Transverse colon (tissue), 4 donors: Measurements from ENCODE around the gene MAN1C1. TPM values are rescaled to one million over a fixed set of nuclear protein-coding genes. Genes with fewer than 3 reads are reported as not detected.
A peak's percentile ranks its signal among the peaks of the same experiment; 100 is the strongest.

ENCODE experiments used
- DNase-seq: peaks from one replicate; pipeline ENCODE4 v3.0.0-alpha.2; 2019
- H3K27ac ChIP-seq, 4 donors: fragments of 200-600 bp; sonication (generic); 2 replicates each; pipeline ENCODE4 v1.5.1; 2016 to 2018; ENCODE audit warnings: inconsistent platforms in 4 of 4
- H3K27me3 ChIP-seq: fragments of 200-600 bp; sonication (generic); 2 replicates; pipeline ENCODE4 v1.5.1; 2017; ENCODE audit warnings: inconsistent platforms
- H3K36me3 ChIP-seq, 4 donors: fragments of 200-600 bp; sonication (generic); 2 replicates each; pipeline ENCODE4 v1.5.1; 2017 to 2019; ENCODE audit warnings: inconsistent platforms in 4 of 4
- H3K4me1 ChIP-seq, 4 donors: fragments of 200-600 bp; sonication (generic); 2 replicates each; pipeline ENCODE4 v1.5.1; 2017 to 2020; ENCODE audit warnings: inconsistent platforms in 4 of 4
- H3K4me3 ChIP-seq, 4 donors: fragments of 200-600 bp; sonication (generic); 1 replicate in 1 of 4; 2 replicates in 3 of 4; pipeline versions ENCODE4 v1.5.1 to v1.6.1; 2017 to 2019; ENCODE audit warnings: inconsistent platforms in 4 of 4
- H3K9me3 ChIP-seq, 2 donors: fragments of 200-600 bp; sonication (generic); 2 replicates each; pipeline ENCODE4 v1.5.1; 2017 to 2019; ENCODE audit warnings: inconsistent platforms in 2 of 2
- EP300 ChIP-seq: sonication (generic); formaldehyde crosslinking; IDR thresholded peaks from one replicate; pipeline ENCODE4 v1.6.1; 2017; ENCODE audit warnings: antibody characterized with exemption, low read depth
- POLR2A ChIP-seq: fragments of 450-650 bp; IDR thresholded peaks from one replicate; pipeline ENCODE4 v1.6.1; 2016; ENCODE audit warnings: antibody characterized with exemption, mild to moderate bottlenecking, moderate library complexity
- POLR2AphosphoS5 ChIP-seq, 3 donors: sonication (generic); formaldehyde crosslinking; IDR thresholded peaks; one replicate each; pipeline ENCODE4 v1.6.1; 2016; ENCODE audit warnings: antibody characterized with exemption in 3 of 3
- WGBS, 2 donors: methylation state at CpG; one replicate each; pipeline ENCODE4 v1.1.5; 2018; ENCODE audit warnings: low coverage in 1 of 2; 5-methylcytosine and 5-hydroxymethylcytosine counted together
- in situ Hi-C, 4 donors: fragments of 200-750 bp; cut with MboI; loops; one replicate each; pipeline versions ENCODE4 v1.15.0 to v1.15.1; 2017; ENCODE audit warnings: low sequenced_read_pairs in 3 of 4, low pct_ligation_motif_present in 1 of 4, low pct_unique_long_range_greater_than_20kb in 1 of 4
- intact Hi-C: fragments of 100-400 bp; cut with DNase I; formaldehyde crosslinking; loops from one replicate; pipeline ENCODE4 v1.15.1; 2023; ENCODE audit warnings: low total_unique reads
- total RNA-seq, 4 donors: library from RNA; depleted of rRNA; stranded (reverse); fragments of >200 nt; gene quantifications; one replicate each; pipeline ENCODE4 v1.1.0, GENCODE V29; 2016
- TF ChIP-seq, protein P1 (sequence below), 5 experiments: fragments of 200-600 bp in 3 of 5; fragments of 450-650 bp in 2 of 5; sonication (generic) in 3 of 5; IDR thresholded peaks; 1 replicate in 2 of 5; 2 replicates in 3 of 5; pipeline ENCODE4 v1.5.1; 2016 to 2017; ENCODE audit warnings: antibody characterized with exemption in 5 of 5, inconsistent platforms in 3 of 5, mild to moderate bottlenecking in 2 of 5, moderate library complexity in 1 of 5

Gene MAN1C1
- total RNA-seq, 4 donors from 2014 or later, result 2.4 to 6.8 (median 4.3) TPM

GRCh38 chr1:25740071-25740470 lies 123.5 kb downstream of the MAN1C1 start:
- H3K27ac ChIP-seq, result no peak overlapping the region
- H3K27me3 ChIP-seq, result no peaks in the 10 kb centered on the region
- in situ Hi-C loops, result no loop called here
- 93% methylated on average over 7 to 10 of the region's 10 CpGs for WGBS, 2 donors
- no peaks in the 10 kb centered on the region for H3K9me3 ChIP-seq
- TF ChIP-seq POLR2AphosphoS5 (IDR thresholded peaks at IDR 0.05) (no peak), POLR2A (no peak), EP300 (no peak)
- TF ChIP-seq, protein P1, sequence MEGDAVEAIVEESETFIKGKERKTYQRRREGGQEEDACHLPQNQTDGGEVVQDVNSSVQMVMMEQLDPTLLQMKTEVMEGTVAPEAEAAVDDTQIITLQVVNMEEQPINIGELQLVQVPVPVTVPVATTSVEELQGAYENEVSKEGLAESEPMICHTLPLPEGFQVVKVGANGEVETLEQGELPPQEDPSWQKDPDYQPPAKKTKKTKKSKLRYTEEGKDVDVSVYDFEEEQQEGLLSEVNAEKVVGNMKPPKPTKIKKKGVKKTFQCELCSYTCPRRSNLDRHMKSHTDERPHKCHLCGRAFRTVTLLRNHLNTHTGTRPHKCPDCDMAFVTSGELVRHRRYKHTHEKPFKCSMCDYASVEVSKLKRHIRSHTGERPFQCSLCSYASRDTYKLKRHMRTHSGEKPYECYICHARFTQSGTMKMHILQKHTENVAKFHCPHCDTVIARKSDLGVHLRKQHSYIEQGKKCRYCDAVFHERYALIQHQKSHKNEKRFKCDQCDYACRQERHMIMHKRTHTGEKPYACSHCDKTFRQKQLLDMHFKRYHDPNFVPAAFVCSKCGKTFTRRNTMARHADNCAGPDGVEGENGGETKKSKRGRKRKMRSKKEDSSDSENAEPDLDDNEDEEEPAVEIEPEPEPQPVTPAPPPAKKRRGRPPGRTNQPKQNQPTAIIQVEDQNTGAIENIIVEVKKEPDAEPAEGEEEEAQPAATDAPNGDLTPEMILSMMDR (IDR thresholded peaks at IDR 0.05), result no peak
- H3K4me1 ChIP-seq, result peaks cover 13 to 26% (median 17%) of the 10 kb centered on the region in 4 donors
- H3K4me3 ChIP-seq, result no peak overlapping the region
- no peaks in the 10 kb centered on the region for H3K36me3 ChIP-seq
- intact Hi-C loops, result loop anchor here (5.0 kb wide), 1 partner anchor 123 kb away; the partner anchor contains the start of gene MAN1C1
- no peak for DNase-seq

DNA sequence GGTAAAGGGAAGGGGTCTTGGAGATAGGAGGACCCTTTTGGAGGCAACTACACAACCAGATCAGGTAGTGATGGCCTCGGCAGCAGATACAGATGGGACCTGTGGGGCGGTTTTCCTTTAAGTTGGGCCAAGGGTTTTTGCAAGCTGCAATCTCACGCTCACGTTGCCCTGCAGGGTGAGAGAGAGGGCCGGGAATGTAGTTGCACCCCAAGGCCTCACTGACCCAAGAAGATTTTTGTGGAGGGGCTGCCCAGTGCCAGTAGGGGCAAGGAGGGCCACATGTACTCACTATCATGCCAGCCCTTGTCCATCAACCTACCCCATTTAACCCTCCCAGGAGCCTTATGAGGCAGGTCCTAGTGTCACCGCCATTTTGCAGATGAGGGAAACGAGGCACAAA lies 125.7 kb downstream of the MAN1C1 start:
- H3K4me1 ChIP-seq, result peaks cover 13 to 28% (median 18%) of the 10 kb centered on the region in 4 donors
- 71 to 87% methylated on average over 1 to 7 of the region's 7 CpGs for WGBS, 2 donors
- no peaks in the 10 kb centered on the region for H3K9me3 ChIP-seq
- H3K4me3 ChIP-seq, result no peak overlapping the region
- no peaks in the 10 kb centered on the region for H3K36me3 ChIP-seq
- peak overlapping the region in 3 of 4 donors; percentile 83 to 91 (median 85) for H3K27ac ChIP-seq
- TF ChIP-seq, protein P1 (IDR thresholded peaks at IDR 0.05), result no peak
- TF ChIP-seq POLR2AphosphoS5 (IDR thresholded peaks at IDR 0.05) (no peak), POLR2A (no peak), EP300 (no peak)
- DNase-seq, result no peak
- in situ Hi-C loops (no loop called here), intact Hi-C loops (loop anchor here (5.0 kb wide), 1 partner anchor 125 kb away; the partner anchor contains the start of gene MAN1C1)
- no peaks in the 10 kb centered on the region for H3K27me3 ChIP-seq

DNA sequence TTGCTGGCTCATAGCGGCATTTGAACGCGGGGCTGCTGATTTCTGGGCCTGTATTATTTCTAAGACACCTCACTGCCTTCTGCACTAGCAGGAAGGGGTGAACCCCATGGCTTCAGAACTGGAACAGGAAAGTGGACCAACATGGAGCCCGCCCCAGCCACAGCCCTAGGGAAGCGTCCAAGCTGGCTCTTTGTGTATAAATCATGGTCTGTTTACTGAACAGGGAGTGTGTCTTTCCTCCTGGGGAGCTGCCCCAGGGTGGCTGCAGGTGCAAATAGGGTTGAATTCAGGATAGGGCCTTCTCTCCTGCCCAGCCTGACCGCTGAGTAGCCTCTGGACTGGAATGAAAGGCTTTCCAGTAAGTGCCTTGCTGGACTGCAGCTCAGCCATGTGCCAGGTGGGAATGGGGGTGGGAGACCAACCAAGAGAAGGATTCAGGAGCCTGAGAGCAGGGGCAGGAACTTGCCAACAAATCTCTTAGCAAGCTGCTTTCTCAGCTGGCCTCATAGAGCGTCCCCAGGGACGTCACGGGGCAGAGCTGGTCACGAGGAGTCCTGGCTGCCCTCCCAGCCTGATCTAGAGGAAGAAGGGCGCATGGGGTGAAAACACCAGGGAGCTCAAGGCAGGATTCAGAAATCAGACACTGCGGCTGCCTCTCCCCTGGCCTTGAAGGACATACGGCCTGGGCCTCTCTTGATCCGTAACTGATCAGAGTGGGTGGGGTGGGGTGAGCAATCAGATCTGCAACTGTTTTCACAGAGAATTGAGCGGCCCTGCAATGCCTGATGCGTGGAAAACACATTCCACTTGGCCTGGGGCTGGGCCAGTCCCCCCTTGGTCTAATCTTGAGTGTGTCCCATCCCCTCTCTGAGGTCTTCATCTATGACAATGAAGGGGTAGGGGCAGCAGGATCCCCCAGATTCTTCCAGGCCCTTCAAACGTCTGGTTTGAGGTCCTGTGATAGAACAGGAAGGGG lies 126.9 kb downstream of the MAN1C1 start:
- peak; percentile 61 for DNase-seq
- WGBS, 2 donors, result 54% methylated on average over 17 of the region's 17 CpGs; no CpG with 5 or more reads in 1 of the 2 donors
- no peaks in the 10 kb centered on the region for H3K36me3 ChIP-seq
- H3K27ac ChIP-seq, result peak overlapping the region; percentile 80 to 91 (median 84)
- peaks cover 13 to 28% (median 18%) of the 10 kb centered on the region in 4 donors for H3K4me1 ChIP-seq
- intact Hi-C loops (loop anchor here (5.0 kb wide), 1 partner anchor 126 kb away; the partner anchor contains the start of gene MAN1C1), in situ Hi-C loops (no loop called here)
- TF ChIP-seq POLR2AphosphoS5 (IDR thresholded peaks at IDR 0.05) (peak; percentile 11 to 64 (median 30)), EP300 (no peak)
- H3K4me3 ChIP-seq, result no peak overlapping the region
- no peaks in the 10 kb centered on the region for H3K9me3 ChIP-seq
- no peaks in the 10 kb centered on the region for H3K27me3 ChIP-seq

- H3K4me3 ChIP-seq, result no peak overlapping the region
- H3K9me3 ChIP-seq, result no peaks in the 10 kb centered on the region
- peak overlapping the region; percentile 80 to 91 (median 84) for H3K27ac ChIP-seq
- intact Hi-C loops (loop anchor here (5.0 kb wide), 1 partner anchor 127 kb away; the partner anchor contains the start of gene MAN1C1), in situ Hi-C loops (no loop called here)
- no peaks in the 10 kb centered on the region for H3K27me3 ChIP-seq
- WGBS, 2 donors, result 31% methylated on average over 8 of the region's 8 CpGs; no CpG with 5 or more reads in 1 of the 2 donors
- peak; percentile 61 for DNase-seq
- no peak for TF ChIP-seq POLR2A
- TF ChIP-seq POLR2AphosphoS5 (IDR thresholded peaks at IDR 0.05), result peak in 2 of 3 donors; percentile 13 to 48
- TF ChIP-seq, protein P1 (IDR thresholded peaks at IDR 0.05), result peak; percentile 37 to 55 (median 43)
- TF ChIP-seq EP300, result no peak
- peaks cover 13 to 28% (median 18%) of the 10 kb centered on the region in 4 donors for H3K4me1 ChIP-seq
- no peaks in the 10 kb centered on the region for H3K36me3 ChIP-seq
Measured at GRCh38 chr1:25744140-25744581, 127.6 kb downstream of the MAN1C1 start.
